ENCODE measurements around the gene EDA.

EDA gene

DNA sequence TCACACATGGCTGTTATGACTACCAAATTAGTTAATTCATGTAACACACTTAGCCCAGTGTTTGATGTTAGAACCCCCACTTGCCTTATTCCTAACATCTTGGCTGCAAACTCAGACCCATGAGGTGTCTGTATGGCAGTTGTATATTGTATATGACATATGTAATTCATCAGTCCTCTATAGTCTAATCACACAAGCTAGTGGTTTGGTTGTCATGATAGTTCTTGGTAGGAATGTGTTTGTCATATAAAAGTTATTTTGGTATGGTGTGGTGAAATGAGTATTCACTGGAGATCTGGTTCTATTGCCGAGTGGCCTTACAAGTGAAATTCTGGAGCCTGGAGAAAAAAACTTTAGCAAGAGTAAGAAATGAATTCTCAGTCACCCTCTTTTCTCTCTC lies 284.6 kb downstream of the EDA start:
- ChIA-PET POLR2A (no interaction called here), CTCF (no interaction called here)
- TF ChIP-seq, protein P1, sequence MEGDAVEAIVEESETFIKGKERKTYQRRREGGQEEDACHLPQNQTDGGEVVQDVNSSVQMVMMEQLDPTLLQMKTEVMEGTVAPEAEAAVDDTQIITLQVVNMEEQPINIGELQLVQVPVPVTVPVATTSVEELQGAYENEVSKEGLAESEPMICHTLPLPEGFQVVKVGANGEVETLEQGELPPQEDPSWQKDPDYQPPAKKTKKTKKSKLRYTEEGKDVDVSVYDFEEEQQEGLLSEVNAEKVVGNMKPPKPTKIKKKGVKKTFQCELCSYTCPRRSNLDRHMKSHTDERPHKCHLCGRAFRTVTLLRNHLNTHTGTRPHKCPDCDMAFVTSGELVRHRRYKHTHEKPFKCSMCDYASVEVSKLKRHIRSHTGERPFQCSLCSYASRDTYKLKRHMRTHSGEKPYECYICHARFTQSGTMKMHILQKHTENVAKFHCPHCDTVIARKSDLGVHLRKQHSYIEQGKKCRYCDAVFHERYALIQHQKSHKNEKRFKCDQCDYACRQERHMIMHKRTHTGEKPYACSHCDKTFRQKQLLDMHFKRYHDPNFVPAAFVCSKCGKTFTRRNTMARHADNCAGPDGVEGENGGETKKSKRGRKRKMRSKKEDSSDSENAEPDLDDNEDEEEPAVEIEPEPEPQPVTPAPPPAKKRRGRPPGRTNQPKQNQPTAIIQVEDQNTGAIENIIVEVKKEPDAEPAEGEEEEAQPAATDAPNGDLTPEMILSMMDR (IDR thresholded peaks at IDR 0.05; ENCODE audit: control extremely low read depth, extremely low read depth, low read depth, missing control alignments), result no peak
- no peak for DNase-seq (ENCODE audit: extremely low spot score)

DNA sequence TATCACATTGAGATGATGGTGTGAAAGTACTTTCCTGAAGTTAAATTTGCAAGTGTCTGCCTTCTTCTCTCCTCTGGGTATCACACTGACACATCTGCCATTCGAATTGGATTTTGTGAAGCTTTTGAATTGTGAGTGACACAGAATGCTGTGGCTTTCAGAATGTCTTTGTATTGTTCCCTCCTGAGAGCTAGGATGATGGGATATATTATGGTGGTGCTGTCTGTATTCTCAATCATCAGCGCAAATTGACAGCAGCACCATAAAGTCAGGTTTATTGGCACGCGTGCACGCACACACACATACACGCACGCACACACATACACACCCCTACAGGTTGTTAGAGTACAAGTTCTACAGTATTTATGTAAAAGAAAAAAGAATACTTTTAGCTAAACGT lies 290.5 kb downstream of the EDA start:
- ChIA-PET CTCF (no interaction called here), POLR2A (no interaction called here)
- DNase-seq (ENCODE audit: extremely low spot score), result no peak
- TF ChIP-seq, protein P1 (IDR thresholded peaks at IDR 0.05; ENCODE audit: control extremely low read depth, extremely low read depth, low read depth, missing control alignments), result no peak

DNA sequence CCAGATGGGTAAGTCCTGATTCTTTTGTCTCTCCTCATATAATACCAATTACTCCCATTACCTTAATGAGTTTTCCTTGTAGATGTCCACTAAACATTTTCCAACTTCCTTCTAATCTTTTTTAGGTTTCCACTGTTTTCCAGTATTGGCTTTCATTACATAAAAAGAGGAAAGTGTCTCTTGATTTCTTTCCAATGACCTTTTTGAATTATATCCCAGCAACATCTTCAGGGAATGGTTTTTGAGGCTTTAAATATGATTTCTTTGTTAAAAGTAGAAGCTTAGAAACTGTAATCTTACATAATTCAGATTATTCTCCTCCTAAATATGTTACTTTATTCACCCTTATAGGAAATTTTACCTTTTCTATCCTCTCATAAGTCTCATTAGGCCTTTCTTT lies 298.9 kb downstream of the EDA start:
- TF ChIP-seq, protein P1 (IDR thresholded peaks at IDR 0.05; ENCODE audit: control extremely low read depth, extremely low read depth, low read depth, missing control alignments), result no peak
- CTCF ChIA-PET, result no interaction called here
- POLR2A ChIA-PET, result no interaction called here
- no peak for DNase-seq (ENCODE audit: extremely low spot score)

DNA sequence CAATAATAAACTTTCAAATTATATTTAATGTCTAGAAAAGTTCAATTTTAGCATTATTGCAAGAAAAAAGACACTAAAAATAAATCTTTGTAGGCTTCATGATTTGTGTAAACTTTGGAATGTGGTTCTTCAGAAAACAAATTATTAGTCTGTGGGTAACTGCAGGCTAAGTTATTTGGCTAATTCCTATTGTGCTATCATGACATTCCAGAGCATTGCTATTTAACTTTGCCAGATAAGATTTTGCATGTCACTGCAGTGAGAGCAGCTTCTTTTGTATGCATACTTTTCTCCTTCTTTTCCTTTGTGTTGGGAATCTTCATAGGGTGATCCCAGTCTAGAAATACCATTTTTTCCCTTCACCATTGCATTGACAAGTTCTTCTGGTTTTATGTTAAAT lies 303.8 kb downstream of the EDA start:
- ChIA-PET POLR2A (no interaction called here), CTCF (no interaction called here)
- TF ChIP-seq, protein P1 (IDR thresholded peaks at IDR 0.05; ENCODE audit: control extremely low read depth, extremely low read depth, low read depth, missing control alignments), result no peak
- no peak for DNase-seq (ENCODE audit: extremely low spot score)

DNA sequence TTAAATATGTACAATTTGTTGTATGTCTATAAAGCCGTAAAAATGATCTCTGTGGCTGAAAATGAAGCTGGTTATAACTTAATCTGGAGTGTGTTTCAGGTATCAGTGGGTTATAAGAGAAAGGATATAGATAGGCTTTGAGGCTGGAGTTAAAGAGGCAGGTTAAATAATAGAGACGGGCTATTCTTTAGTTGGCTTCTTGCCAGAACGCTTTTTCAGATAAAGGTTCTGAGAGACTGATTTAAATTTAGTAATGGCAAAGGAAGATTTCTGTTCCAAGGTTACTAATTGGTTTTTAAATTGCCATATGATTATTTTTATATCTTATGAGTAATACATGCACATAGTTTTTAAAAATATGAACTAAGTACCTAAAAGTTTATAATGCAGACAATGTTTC lies 316.4 kb downstream of the EDA start:
- TF ChIP-seq, protein P1 (IDR thresholded peaks at IDR 0.05; ENCODE audit: control extremely low read depth, extremely low read depth, low read depth, missing control alignments), result no peak
- CTCF ChIA-PET, result no interaction called here
- DNase-seq (ENCODE audit: extremely low spot score), result no peak
- POLR2A ChIA-PET, result no interaction called here

DNA sequence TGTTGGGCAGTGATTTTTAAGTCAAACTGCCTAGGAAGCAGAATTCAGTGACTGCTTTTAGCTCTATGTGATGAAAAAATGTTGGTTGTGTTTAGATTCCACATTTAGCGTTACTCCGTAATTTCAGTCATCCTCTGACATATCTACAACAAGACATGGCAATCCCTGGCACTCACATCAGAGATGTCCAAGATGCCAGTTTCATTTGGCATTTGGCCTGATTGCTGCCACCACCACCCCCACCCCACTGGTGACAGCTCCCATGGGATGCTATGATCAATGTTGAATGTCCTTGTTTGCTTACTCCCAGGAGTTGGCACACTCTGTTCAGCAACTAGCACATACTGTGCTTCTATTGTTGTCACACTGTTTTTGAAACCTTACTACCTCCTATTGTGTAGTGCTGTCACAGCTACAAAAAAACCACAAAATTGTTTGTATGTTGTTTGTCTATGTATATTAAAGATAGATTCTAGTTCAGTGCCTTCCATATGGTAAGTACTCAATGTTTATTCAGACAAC lies 332.4 kb downstream of the EDA start:
- TF ChIP-seq, protein P1 (IDR thresholded peaks at IDR 0.05; ENCODE audit: control extremely low read depth, extremely low read depth, low read depth, missing control alignments), result no peak
- DNase-seq (ENCODE audit: extremely low spot score), result no peak
- ChIA-PET POLR2A (no interaction called here), CTCF (no interaction called here)

DNA sequence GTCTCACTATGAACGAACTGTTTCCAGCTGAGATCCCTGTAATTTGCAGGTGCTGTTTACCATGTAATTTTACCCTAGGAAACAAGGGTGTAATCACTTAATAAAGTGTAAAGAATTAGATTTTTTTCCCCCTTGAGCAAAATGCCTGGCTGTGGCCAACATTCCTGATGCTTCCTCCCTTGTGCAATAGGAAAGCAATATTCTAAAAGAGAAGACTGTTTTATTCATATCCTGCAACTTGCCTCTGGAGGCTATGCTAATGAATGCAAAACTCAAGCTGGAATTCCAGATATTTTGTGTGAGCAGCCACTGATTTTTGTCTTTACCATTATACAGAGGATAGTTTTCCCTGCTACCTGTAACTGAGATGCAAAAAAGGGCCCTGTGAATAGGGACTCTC lies 335.8 kb downstream of the EDA start:
- CTCF ChIA-PET, result no interaction called here
- no peak for DNase-seq (ENCODE audit: extremely low spot score)
- POLR2A ChIA-PET, result no interaction called here
- TF ChIP-seq, protein P1 (IDR thresholded peaks at IDR 0.05; ENCODE audit: control extremely low read depth, extremely low read depth, low read depth, missing control alignments), result no peak

Measured in GM10248 (cell line).